Ovary (tissue), 3 donors: Measurements from ENCODE around the gene ADAMTS2.

Source experiments
- EP300 ChIP-seq: sonication (generic); formaldehyde crosslinking; IDR thresholded peaks from one replicate; pipeline ENCODE4 v1.6.1; 2017; ENCODE audit warnings: antibody characterized with exemption
- POLR2A ChIP-seq: fragments of 450-650 bp; IDR thresholded peaks from one replicate; pipeline ENCODE4 v1.6.1; 2017; ENCODE audit warnings: antibody characterized with exemption, mild to moderate bottlenecking, moderate library complexity
- TF ChIP-seq, protein P1 (sequence below), 3 donors: fragments of 450-650 bp in 2 of 3; fragments of 200-600 bp in 1 of 3; IDR thresholded peaks; one replicate each; pipeline versions ENCODE4 v1.5.1 to v1.8.0; 2016 to 2022; ENCODE audit warnings: antibody characterized with exemption in 3 of 3, mild to moderate bottlenecking in 1 of 3
- donor health status: DM: no; HTN: no; CAD: no.

DNA sequence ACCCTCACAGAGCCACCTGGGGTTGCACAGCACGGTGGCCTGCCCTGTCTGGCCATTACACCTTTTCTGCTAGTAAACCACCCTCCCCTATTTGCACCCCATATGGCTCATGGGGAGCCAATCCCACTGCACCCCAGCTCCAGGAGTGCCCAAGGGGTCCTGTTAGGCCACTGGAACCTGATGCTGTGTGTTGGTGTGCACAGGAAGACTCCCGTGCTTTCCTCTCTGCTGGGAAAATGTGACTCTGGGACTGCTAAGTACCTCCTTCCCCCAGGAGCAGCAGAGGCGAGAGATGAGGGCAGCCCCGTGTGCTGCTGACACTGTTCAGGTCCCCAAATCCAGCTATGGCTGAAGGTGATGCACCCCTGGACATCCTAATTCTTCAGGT lies 126.3 kb downstream of the ADAMTS2 start:
- TF ChIP-seq, protein P1, sequence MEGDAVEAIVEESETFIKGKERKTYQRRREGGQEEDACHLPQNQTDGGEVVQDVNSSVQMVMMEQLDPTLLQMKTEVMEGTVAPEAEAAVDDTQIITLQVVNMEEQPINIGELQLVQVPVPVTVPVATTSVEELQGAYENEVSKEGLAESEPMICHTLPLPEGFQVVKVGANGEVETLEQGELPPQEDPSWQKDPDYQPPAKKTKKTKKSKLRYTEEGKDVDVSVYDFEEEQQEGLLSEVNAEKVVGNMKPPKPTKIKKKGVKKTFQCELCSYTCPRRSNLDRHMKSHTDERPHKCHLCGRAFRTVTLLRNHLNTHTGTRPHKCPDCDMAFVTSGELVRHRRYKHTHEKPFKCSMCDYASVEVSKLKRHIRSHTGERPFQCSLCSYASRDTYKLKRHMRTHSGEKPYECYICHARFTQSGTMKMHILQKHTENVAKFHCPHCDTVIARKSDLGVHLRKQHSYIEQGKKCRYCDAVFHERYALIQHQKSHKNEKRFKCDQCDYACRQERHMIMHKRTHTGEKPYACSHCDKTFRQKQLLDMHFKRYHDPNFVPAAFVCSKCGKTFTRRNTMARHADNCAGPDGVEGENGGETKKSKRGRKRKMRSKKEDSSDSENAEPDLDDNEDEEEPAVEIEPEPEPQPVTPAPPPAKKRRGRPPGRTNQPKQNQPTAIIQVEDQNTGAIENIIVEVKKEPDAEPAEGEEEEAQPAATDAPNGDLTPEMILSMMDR (IDR thresholded peaks at IDR 0.05), result no peak
- TF ChIP-seq POLR2A, result no peak
- no peak for TF ChIP-seq EP300
